PC-3 (cell line): ENCODE data around the gene TPD52L1.
"Not testable (repeated sequence)": the region's sequence is repeated elsewhere in the genome, so short reads cannot be mapped to it uniquely, and the experiment has no call there.

ENCODE experiments used
- EZH2phosphoT487 ChIP-seq: fragments of 300-600 bp; sonication (generic); IDR thresholded peaks from 2 replicates; pipeline ENCODE4 v1.6.1; 2018; ENCODE audit warnings: mild to moderate bottlenecking, antibody characterized with exemption, low read length, borderline replicate concordance
- TF ChIP-seq, protein P1 (sequence below): fragments of 300-600 bp; sonication (generic); conservative IDR thresholded peaks from 2 replicates; pipeline ENCODE4 v1.5.1; 2017; ENCODE audit warnings: antibody characterized with exemption, low read depth, mild to moderate bottlenecking, low read length

- TF ChIP-seq, protein P1, sequence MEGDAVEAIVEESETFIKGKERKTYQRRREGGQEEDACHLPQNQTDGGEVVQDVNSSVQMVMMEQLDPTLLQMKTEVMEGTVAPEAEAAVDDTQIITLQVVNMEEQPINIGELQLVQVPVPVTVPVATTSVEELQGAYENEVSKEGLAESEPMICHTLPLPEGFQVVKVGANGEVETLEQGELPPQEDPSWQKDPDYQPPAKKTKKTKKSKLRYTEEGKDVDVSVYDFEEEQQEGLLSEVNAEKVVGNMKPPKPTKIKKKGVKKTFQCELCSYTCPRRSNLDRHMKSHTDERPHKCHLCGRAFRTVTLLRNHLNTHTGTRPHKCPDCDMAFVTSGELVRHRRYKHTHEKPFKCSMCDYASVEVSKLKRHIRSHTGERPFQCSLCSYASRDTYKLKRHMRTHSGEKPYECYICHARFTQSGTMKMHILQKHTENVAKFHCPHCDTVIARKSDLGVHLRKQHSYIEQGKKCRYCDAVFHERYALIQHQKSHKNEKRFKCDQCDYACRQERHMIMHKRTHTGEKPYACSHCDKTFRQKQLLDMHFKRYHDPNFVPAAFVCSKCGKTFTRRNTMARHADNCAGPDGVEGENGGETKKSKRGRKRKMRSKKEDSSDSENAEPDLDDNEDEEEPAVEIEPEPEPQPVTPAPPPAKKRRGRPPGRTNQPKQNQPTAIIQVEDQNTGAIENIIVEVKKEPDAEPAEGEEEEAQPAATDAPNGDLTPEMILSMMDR: not testable (repeated sequence)
- not testable (repeated sequence) for TF ChIP-seq EZH2phosphoT487
These were observed 128.9 kb downstream of the TPD52L1 start for GRCh38 chr6:125282470-125282869.
